CD4-positive, alpha-beta T cell (primary cell): ENCODE data around the gene SUPT3H. TPM values are rescaled to one million over a fixed set of nuclear protein-coding genes. Genes with fewer than 3 reads are reported as not detected.

ENCODE experiments used
- ATAC-seq: fragments of 200-7000 bp; cut with Tn5 transposase; one replicate; pipeline ENCODE4 v1.10.0; 2022; ENCODE audit warnings: mild to moderate bottlenecking; ENCODE audit not compliant: poor library complexity
- CTCF ChIA-PET: fragments of 350-600 bp; sonication (Branson Sonifier 250); formaldehyde crosslinking; loops from one replicate; lab custom pipeline; 2021; ENCODE audit warnings: antibody characterized with exemption, inconsistent platforms; lab: Charles Lee
- POLR2A ChIA-PET: fragments of 350-600 bp; sonication (Branson Sonifier 250); formaldehyde crosslinking; loops from one replicate; lab custom pipeline; 2021; ENCODE audit warnings: antibody characterized with exemption, inconsistent platforms; lab: Charles Lee
- DNase-seq, 14 experiments: peaks; one replicate each; pipeline ENCODE4 v3.0.0-alpha.2; 2013 to 2020; ENCODE audit warnings: mixed read lengths in 2 of 14
- H3K27ac ChIP-seq, 2 donors: one replicate each; pipeline versions ENCODE4 v1.5.1 to v1.7.0; 2013; ENCODE audit warnings: low read length in 2 of 2, low read depth in 1 of 2, mild to moderate bottlenecking in 1 of 2
- H3K27me3 ChIP-seq, 2 experiments: 1 replicate in 1 of 2; 2 replicates in 1 of 2; pipeline versions ENCODE4 v1.6.1 to v1.7.0; 2013; ENCODE audit warnings: low read length in 2 of 2, control low read depth in 1 of 2, mild to moderate bottlenecking in 1 of 2, moderate library complexity in 1 of 2; ENCODE audit not compliant: insufficient read depth in 2 of 2, control insufficient read depth in 1 of 2
- H3K36me3 ChIP-seq: one replicate; pipeline ENCODE4 v1.6.1; 2013; ENCODE audit warnings: low read length, control low read depth; ENCODE audit not compliant: insufficient read depth
- H3K4me1 ChIP-seq: one replicate; pipeline ENCODE4 v1.6.1; 2013; ENCODE audit warnings: low read length, control low read depth; ENCODE audit not compliant: insufficient read depth
- H3K4me3 ChIP-seq: one replicate; pipeline ENCODE4 v1.5.1; 2013; ENCODE audit warnings: mild to moderate bottlenecking, low read length, moderate library complexity
- H3K9me3 ChIP-seq, 2 experiments: 1 replicate in 1 of 2; 2 replicates in 1 of 2; pipeline versions ENCODE4 v1.6.1 to v1.7.0; 2013; ENCODE audit warnings: low read length in 2 of 2, mild to moderate bottlenecking in 2 of 2, control low read depth in 1 of 2, moderate library complexity in 1 of 2; ENCODE audit not compliant: control insufficient read depth in 1 of 2, insufficient read depth in 1 of 2
- H3K27ac Mint-ChIP-seq: one replicate; pipeline ENCODE4 v1.8.0; 2020; ENCODE audit warnings: mixed read lengths
- H3K27me3 Mint-ChIP-seq: one replicate; pipeline ENCODE4 v1.8.0; 2021; ENCODE audit warnings: mixed read lengths
- H3K36me3 Mint-ChIP-seq: one replicate; pipeline ENCODE4 v1.8.0; 2021; ENCODE audit warnings: low read depth, mixed read lengths
- H3K4me1 Mint-ChIP-seq: one replicate; pipeline ENCODE4 v1.8.0; 2021; ENCODE audit warnings: low read depth, mixed read lengths
- H3K4me3 Mint-ChIP-seq: one replicate; pipeline ENCODE4 v1.8.0; 2020; ENCODE audit warnings: mild to moderate bottlenecking, mixed read lengths
- H3K9me3 Mint-ChIP-seq: one replicate; pipeline ENCODE4 v1.8.0; 2020; ENCODE audit warnings: mixed read lengths
- intact Hi-C, 2 experiments: fragments of 100-400 bp; cut with DNase I in 1 of 2; cut with micrococcal nuclease in 1 of 2; formaldehyde crosslinking; loops; one replicate each; pipeline versions ENCODE4 v1.15.1 to v1.9.0; 2023 to 2025; cut with DNase I, micrococcal nuclease
- total RNA-seq, 174 experiments: library from RNA in 2 of 174; stranded (reverse) in 2 of 174; gene quantifications; one replicate each; pipeline ENCODE4 v1.2.3 and lab custom pipeline; 2021 to 2026
- TF ChIP-seq, protein P1 (sequence below): fragments of 200-600 bp; IDR thresholded peaks from one replicate; pipeline ENCODE4 v1.8.0; 2022; ENCODE audit warnings: antibody characterized with exemption, mild to moderate bottlenecking

SUPT3H gene
- total RNA-seq, 2 experiments from 2014 or later, result 8.9 to 10.5 TPM

DNA sequence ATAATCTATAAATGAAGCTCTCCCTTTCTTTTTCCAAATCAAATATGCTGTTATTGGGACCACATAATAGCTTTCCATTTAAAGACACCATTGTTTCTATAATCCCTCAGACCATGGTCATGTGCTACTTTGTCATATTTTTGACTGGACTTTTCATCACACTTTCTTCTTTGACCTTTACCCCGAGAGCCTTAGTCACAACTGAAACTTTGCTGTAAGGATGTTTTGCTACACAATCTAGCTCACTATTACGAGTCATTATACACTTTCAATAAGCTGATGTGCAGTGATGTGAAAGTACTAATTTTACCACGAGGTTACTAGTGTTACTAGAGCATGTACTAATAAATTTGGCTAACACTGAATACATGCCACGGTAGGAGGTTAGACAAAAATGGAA is 416.8 kb downstream of the SUPT3H start:
- H3K4me1 Mint-ChIP-seq, result peaks cover 4% of the 10 kb centered on the region
- no peaks in the 10 kb centered on the region for H3K36me3 ChIP-seq
- ATAC-seq, result no peak
- CTCF ChIA-PET, result no interaction called here
- TF ChIP-seq, protein P1, sequence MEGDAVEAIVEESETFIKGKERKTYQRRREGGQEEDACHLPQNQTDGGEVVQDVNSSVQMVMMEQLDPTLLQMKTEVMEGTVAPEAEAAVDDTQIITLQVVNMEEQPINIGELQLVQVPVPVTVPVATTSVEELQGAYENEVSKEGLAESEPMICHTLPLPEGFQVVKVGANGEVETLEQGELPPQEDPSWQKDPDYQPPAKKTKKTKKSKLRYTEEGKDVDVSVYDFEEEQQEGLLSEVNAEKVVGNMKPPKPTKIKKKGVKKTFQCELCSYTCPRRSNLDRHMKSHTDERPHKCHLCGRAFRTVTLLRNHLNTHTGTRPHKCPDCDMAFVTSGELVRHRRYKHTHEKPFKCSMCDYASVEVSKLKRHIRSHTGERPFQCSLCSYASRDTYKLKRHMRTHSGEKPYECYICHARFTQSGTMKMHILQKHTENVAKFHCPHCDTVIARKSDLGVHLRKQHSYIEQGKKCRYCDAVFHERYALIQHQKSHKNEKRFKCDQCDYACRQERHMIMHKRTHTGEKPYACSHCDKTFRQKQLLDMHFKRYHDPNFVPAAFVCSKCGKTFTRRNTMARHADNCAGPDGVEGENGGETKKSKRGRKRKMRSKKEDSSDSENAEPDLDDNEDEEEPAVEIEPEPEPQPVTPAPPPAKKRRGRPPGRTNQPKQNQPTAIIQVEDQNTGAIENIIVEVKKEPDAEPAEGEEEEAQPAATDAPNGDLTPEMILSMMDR, result no peak
- no peaks in the 10 kb centered on the region for H3K27me3 ChIP-seq
- H3K4me3 Mint-ChIP-seq, result no peak overlapping the region
- no peak overlapping the region for H3K27ac Mint-ChIP-seq
- H3K36me3 Mint-ChIP-seq, result no peaks in the 10 kb centered on the region
- peaks cover 4% of the 10 kb centered on the region for H3K9me3 Mint-ChIP-seq
- no peak overlapping the region for H3K4me3 ChIP-seq
- H3K27ac ChIP-seq, result no peak overlapping the region
- H3K4me1 ChIP-seq, result no peaks in the 10 kb centered on the region
- no peak for DNase-seq
- intact Hi-C loops, result no loop called here
- no peaks in the 10 kb centered on the region for H3K27me3 Mint-ChIP-seq
- POLR2A ChIA-PET, result no interaction called here
- peaks cover 0 to 3% of the 10 kb centered on the region in 2 experiments for H3K9me3 ChIP-seq

DNA sequence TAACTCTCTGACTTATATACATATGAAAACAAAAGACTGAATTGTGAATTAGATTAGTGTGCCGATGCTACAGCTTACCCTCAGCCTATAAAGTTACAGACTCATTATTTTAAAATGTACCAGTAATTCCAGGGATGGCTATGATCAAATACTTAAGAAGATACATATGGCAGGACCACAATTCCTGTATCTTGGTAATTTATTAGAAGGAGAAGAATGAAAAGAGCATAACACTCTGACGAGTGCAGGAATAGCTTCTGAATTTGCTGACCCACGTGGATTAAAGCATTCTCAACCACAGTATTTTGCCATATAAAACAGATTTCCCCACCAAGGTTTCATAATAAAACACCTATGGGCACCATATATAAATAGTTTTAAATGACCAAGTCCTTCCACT is 418.1 kb downstream of the SUPT3H start:
- ATAC-seq (no peak), DNase-seq (no peak)
- Histone ChIP-seq H3K4me3 (no peak overlapping the region), H3K27me3 (no peaks in the 10 kb centered on the region), H3K27ac (no peak overlapping the region), H3K36me3 (no peaks in the 10 kb centered on the region), H3K9me3 (peaks cover 0 to 11% of the 10 kb centered on the region in 2 experiments), H3K4me1 (no peaks in the 10 kb centered on the region)
- Mint-ChIP-seq H3K4me3 (no peak overlapping the region), H3K9me3 (peaks cover 4% of the 10 kb centered on the region), H3K36me3 (no peaks in the 10 kb centered on the region), H3K27ac (no peak overlapping the region), H3K4me1 (no peaks in the 10 kb centered on the region), H3K27me3 (no peaks in the 10 kb centered on the region)
- TF ChIP-seq, protein P1, result no peak
- intact Hi-C loops, result no loop called here
- POLR2A ChIA-PET, result interaction anchor here (0.8 kb wide), 1 partner anchor 27 kb away, joined by 3 read pairs; no protein-coding TSS in a partner anchor
- CTCF ChIA-PET, result no interaction called here

DNA sequence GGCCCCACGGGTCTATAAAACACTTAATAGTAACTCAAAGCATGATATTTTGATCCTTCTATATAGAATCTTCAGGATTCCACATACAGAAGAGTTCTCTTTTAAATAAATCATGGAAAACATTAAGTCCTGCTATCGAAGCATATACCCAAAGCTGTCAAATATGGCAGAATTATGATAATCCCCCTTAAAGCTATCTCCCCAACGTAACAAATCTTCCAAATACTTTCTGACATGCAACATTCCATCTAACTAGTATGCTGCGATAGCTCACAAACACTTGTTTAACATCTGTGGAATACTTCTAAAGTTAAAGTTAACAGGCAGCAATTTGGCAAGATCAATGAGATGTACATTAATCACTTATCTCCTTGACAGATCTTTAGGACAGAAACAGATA is 420.6 kb downstream of the SUPT3H start:
- Mint-ChIP-seq H3K9me3 (peaks cover 4% of the 10 kb centered on the region), H3K27ac (no peak overlapping the region), H3K27me3 (no peaks in the 10 kb centered on the region), H3K4me1 (no peaks in the 10 kb centered on the region), H3K36me3 (peaks cover 5% of the 10 kb centered on the region), H3K4me3 (no peak overlapping the region)
- TF ChIP-seq, protein P1, result no peak
- CTCF ChIA-PET, result no interaction called here
- H3K4me3 ChIP-seq, result no peak overlapping the region
- DNase-seq, result no peak
- H3K9me3 ChIP-seq, result peaks cover 0 to 11% of the 10 kb centered on the region in 2 experiments
- POLR2A ChIA-PET, result no interaction called here
- H3K4me1 ChIP-seq, result no peaks in the 10 kb centered on the region
- no peak overlapping the region for H3K27ac ChIP-seq
- intact Hi-C loops, result no loop called here
- no peak for ATAC-seq
- no peaks in the 10 kb centered on the region for H3K27me3 ChIP-seq
- no peaks in the 10 kb centered on the region for H3K36me3 ChIP-seq
